22Rv1 (cell line): ENCODE data around the gene ITPRIP.

Experiments
- CTCF ChIP-seq: fragments of 450-650 bp; IDR thresholded peaks from 2 replicates; pipeline ENCODE4 v1.5.1; 2017; ENCODE audit warnings: mild to moderate bottlenecking
- ZFX ChIP-seq: fragments of 450-650 bp; IDR thresholded peaks from 2 replicates; pipeline ENCODE4 v1.6.1; 2017; ENCODE audit warnings: antibody characterized with exemption, borderline replicate concordance

- TF ChIP-seq CTCF (no peak), ZFX (no peak)
Observed at GRCh38 chr10:104325436-104326435, 12.5 kb downstream of the ITPRIP start.
